Measurements from ENCODE around the gene SNRPD1. TPM values are rescaled to one million over a fixed set of nuclear protein-coding genes. Genes with fewer than 3 reads are reported as not detected.

SNRPD1 gene
- total RNA-seq, 4 donors from 2014 or later = 8.0 to 28.5 (median 10.7) TPM

- DNase-seq (ENCODE audit: low spot score) = no peak
- no peak for TF ChIP-seq CTCF (IDR thresholded peaks at IDR 0.05)
- ATAC-seq (ENCODE audit: low FRiP score) = no peak
These were observed 40.0 kb downstream of the SNRPD1 start for GRCh38 chr18:21652073-21652472.

- no peak for DNase-seq (ENCODE audit: low spot score)
- no peak for TF ChIP-seq CTCF (IDR thresholded peaks at IDR 0.05)
- ATAC-seq (ENCODE audit: low FRiP score) = no peak
These were observed 41.2 kb downstream of the SNRPD1 start for GRCh38 chr18:21653361-21653760.

- TF ChIP-seq CTCF (IDR thresholded peaks at IDR 0.05) = no peak
These were observed 44.3 kb downstream of the SNRPD1 start for GRCh38 chr18:21656402-21656801.

GRCh38 chr18:21660078-21660477, 48.0 kb downstream of the SNRPD1 start:
- DNase-seq (ENCODE audit: low spot score) = no peak
- no peak for TF ChIP-seq CTCF (IDR thresholded peaks at IDR 0.05)
- no peak for ATAC-seq (ENCODE audit: low FRiP score)

More at GRCh38 chr18:21656402-21656801, 44.3 kb downstream of the SNRPD1 start:
- DNase-seq (ENCODE audit: low spot score) = no peak
- no peak for ATAC-seq (ENCODE audit: low FRiP score)

- DNase-seq (ENCODE audit: low spot score) (no peak), ATAC-seq (ENCODE audit: low FRiP score) (no peak)
- TF ChIP-seq CTCF (IDR thresholded peaks at IDR 0.05) = no peak
These were observed 50.5 kb downstream of the SNRPD1 start for GRCh38 chr18:21662581-21662980.

GRCh38 chr18:21663578-21663977, 51.5 kb downstream of the SNRPD1 start:
- no peak for TF ChIP-seq CTCF (IDR thresholded peaks at IDR 0.05)
- DNase-seq (ENCODE audit: low spot score) = no peak
- no peak for ATAC-seq (ENCODE audit: low FRiP score)

- no peak for DNase-seq (ENCODE audit: low spot score)
- no peak for ATAC-seq (ENCODE audit: low FRiP score)
- no peak for TF ChIP-seq CTCF (IDR thresholded peaks at IDR 0.05)
These were observed 52.0 kb downstream of the SNRPD1 start for GRCh38 chr18:21664069-21664468.
